Suprapubic skin (tissue), 4 donors: ENCODE measurements around the gene LPP. TPM values are rescaled to one million over a fixed set of nuclear protein-coding genes. Genes with fewer than 3 reads are reported as not detected.
"Not testable (repeated sequence)": the region's sequence is repeated elsewhere in the genome, so short reads cannot be mapped to it uniquely, and the experiment has no call there.

Experiments used
- DNase-seq, 2 donors: peaks; one replicate each; pipeline ENCODE4 v3.0.0-alpha.2; 2019; ENCODE audit warnings: low spot score in 2 of 2
- H3K27ac ChIP-seq: fragments of 200-600 bp; sonication (generic); one replicate; pipeline ENCODE4 v1.5.1; 2019
- H3K27me3 ChIP-seq: fragments of 200-600 bp; sonication (generic); one replicate; pipeline ENCODE4 v1.5.1; 2019
- H3K36me3 ChIP-seq: fragments of 200-600 bp; sonication (generic); one replicate; pipeline ENCODE4 v1.5.1; 2019
- H3K4me1 ChIP-seq: fragments of 200-600 bp; sonication (generic); one replicate; pipeline ENCODE4 v1.5.1; 2019
- H3K4me3 ChIP-seq: fragments of 200-600 bp; sonication (generic); one replicate; pipeline ENCODE4 v1.5.1; 2019; ENCODE audit warnings: mild to moderate bottlenecking
- H3K9me3 ChIP-seq: fragments of 200-600 bp; sonication (generic); one replicate; pipeline ENCODE4 v1.5.1; 2019
- CTCF ChIP-seq, 2 donors: fragments of 200-600 bp in 1 of 2; fragments of 450-650 bp in 1 of 2; sonication (generic) in 1 of 2; IDR thresholded peaks; one replicate each; pipeline ENCODE4 v1.5.1; 2016 to 2019; ENCODE audit warnings: antibody characterized with exemption in 2 of 2, mild to moderate bottlenecking in 1 of 2, moderate library complexity in 1 of 2
- EP300 ChIP-seq: sonication (generic); formaldehyde crosslinking; IDR thresholded peaks from one replicate; pipeline ENCODE4 v1.6.1; 2017; ENCODE audit warnings: antibody characterized with exemption
- POLR2A ChIP-seq, 2 donors: fragments of 450-650 bp; IDR thresholded peaks; one replicate each; pipeline ENCODE4 v1.6.1; 2017; ENCODE audit warnings: antibody characterized with exemption in 2 of 2, mild to moderate bottlenecking in 2 of 2, moderate library complexity in 2 of 2
- POLR2AphosphoS5 ChIP-seq, 3 donors: sonication (generic); formaldehyde crosslinking; IDR thresholded peaks; one replicate each; pipeline ENCODE4 v1.6.1; 2017; ENCODE audit warnings: antibody characterized with exemption in 3 of 3
- WGBS: methylation state at CpG from one replicate; pipeline ENCODE4 v1.1.5; 2018; 5-methylcytosine and 5-hydroxymethylcytosine counted together
- total RNA-seq, 4 donors: library from RNA; depleted of rRNA; stranded (reverse); fragments of >200 nt; gene quantifications; one replicate each; pipeline ENCODE4 v1.1.0, GENCODE V29; 2016

The LPP gene
- total RNA-seq, 4 donors from 2014 or later, result 56.8 to 127 (median 84.2) TPM

DNA sequence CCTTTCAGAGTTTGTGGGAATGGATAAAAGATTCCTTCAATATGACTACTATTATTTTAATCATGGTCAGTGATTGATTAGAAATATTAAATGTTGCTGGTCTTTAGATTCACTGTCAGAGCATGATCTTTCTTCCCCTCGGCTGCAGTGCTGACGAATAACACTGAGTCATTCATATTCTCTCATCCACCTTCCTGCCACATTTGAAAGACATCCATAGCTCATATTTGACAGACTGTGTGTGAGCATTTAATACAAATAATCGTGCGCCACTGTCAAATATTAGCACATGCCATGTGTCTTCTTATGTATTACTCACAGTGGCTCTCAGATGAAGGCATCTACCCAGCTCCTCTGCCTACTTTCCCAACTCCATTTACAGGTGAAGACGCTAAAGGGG is 541.3 kb downstream of the LPP start:
- H3K9me3 ChIP-seq, result no peaks in the 10 kb centered on the region
- H3K4me3 ChIP-seq, result no peak overlapping the region
- TF ChIP-seq EP300, result no peak
- no peak overlapping the region for H3K27ac ChIP-seq
- DNase-seq, result no peak
- H3K27me3 ChIP-seq, result no peaks in the 10 kb centered on the region
- 87% methylated on average over 5 of the region's 5 CpGs for WGBS
- peaks cover 6% of the 10 kb centered on the region for H3K4me1 ChIP-seq
- H3K36me3 ChIP-seq, result no peaks in the 10 kb centered on the region

- H3K27ac ChIP-seq, result no peak overlapping the region
- H3K36me3 ChIP-seq, result no peaks in the 10 kb centered on the region
- TF ChIP-seq POLR2A (IDR thresholded peaks at IDR 0.05), result no peak
- TF ChIP-seq CTCF (IDR thresholded peaks at IDR 0.05), result no peak
- no peak for TF ChIP-seq EP300
- TF ChIP-seq POLR2AphosphoS5 (IDR thresholded peaks at IDR 0.05), result no peak
- no peaks in the 10 kb centered on the region for H3K4me1 ChIP-seq
- no peak overlapping the region for H3K4me3 ChIP-seq
- no peak for DNase-seq
- WGBS, result 86% methylated on average over 7 of the region's 7 CpGs
- H3K9me3 ChIP-seq, result no peaks in the 10 kb centered on the region
- no peaks in the 10 kb centered on the region for H3K27me3 ChIP-seq
Observed at GRCh38 chr3:188697127-188697526, 543.2 kb downstream of the LPP start.

DNA sequence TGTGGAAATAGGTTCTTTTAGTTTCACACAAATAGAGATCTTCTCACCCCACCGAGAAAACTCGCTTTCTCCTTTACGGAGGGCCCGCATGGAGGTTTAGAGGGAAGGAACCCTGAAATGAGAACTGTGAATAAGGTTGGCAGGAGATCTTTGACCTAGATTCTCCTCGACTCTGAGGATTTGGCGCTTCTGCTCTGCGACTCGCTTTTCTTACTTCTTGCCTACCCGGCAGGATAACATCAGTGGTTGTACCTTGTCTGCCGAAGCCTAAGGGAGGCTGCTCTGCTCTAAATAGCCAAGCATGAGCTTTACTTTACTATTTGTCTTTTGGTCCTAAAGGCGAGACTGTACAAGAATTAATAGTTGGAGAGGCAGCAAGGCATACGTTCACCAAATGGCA is 544.5 kb downstream of the LPP start:
- no peak overlapping the region for H3K4me3 ChIP-seq
- no peak for TF ChIP-seq CTCF (IDR thresholded peaks at IDR 0.05)
- TF ChIP-seq EP300, result no peak
- no peak for TF ChIP-seq POLR2A (IDR thresholded peaks at IDR 0.05)
- no peak for TF ChIP-seq POLR2AphosphoS5 (IDR thresholded peaks at IDR 0.05)
- 92% methylated on average over 12 of the region's 12 CpGs for WGBS

DNA sequence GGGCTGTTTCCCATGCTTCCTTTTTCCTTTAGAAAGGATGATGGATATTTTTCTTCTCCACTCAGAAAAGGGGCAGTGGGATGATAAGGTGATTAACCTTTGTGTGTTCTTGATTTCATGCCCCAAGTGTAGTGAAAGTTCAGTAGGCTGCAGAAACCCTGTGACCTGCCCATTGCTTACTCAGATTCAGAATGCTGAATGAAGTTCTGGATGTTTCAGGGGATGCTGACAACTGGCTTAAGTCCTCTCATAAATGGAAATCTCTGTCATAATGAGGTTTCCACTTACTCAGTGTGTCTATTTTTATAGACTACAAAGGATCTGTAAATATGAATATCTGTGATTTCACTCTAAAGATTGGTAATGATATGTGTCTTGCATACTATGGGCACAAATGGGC is 546.5 kb downstream of the LPP start:
- no peaks in the 10 kb centered on the region for H3K27me3 ChIP-seq
- no peaks in the 10 kb centered on the region for H3K4me1 ChIP-seq
- no peak for DNase-seq
- TF ChIP-seq POLR2A (IDR thresholded peaks at IDR 0.05) (no peak), EP300 (no peak), POLR2AphosphoS5 (IDR thresholded peaks at IDR 0.05) (no peak), CTCF (IDR thresholded peaks at IDR 0.05) (no peak)
- H3K9me3 ChIP-seq, result no peaks in the 10 kb centered on the region
- H3K4me3 ChIP-seq, result no peak overlapping the region
- no peaks in the 10 kb centered on the region for H3K36me3 ChIP-seq
- H3K27ac ChIP-seq, result no peak overlapping the region

More for the DNA sequence above, 544.5 kb downstream of the LPP start:
- Histone ChIP-seq H3K9me3 (no peaks in the 10 kb centered on the region), H3K4me1 (no peaks in the 10 kb centered on the region), H3K27ac (no peak overlapping the region), H3K27me3 (no peaks in the 10 kb centered on the region), H3K36me3 (no peaks in the 10 kb centered on the region)
- no peak for DNase-seq

- Histone ChIP-seq H3K4me3 (no peak overlapping the region), H3K36me3 (no peaks in the 10 kb centered on the region), H3K27me3 (no peaks in the 10 kb centered on the region), H3K4me1 (no peaks in the 10 kb centered on the region), H3K27ac (no peak overlapping the region), H3K9me3 (no peaks in the 10 kb centered on the region)
- DNase-seq, result no peak
- TF ChIP-seq POLR2A (IDR thresholded peaks at IDR 0.05), result no peak
- TF ChIP-seq CTCF (IDR thresholded peaks at IDR 0.05), result no peak
- no peak for TF ChIP-seq POLR2AphosphoS5 (IDR thresholded peaks at IDR 0.05)
- TF ChIP-seq EP300, result no peak
Observed at GRCh38 chr3:188700918-188701317, 547.0 kb downstream of the LPP start.

DNA sequence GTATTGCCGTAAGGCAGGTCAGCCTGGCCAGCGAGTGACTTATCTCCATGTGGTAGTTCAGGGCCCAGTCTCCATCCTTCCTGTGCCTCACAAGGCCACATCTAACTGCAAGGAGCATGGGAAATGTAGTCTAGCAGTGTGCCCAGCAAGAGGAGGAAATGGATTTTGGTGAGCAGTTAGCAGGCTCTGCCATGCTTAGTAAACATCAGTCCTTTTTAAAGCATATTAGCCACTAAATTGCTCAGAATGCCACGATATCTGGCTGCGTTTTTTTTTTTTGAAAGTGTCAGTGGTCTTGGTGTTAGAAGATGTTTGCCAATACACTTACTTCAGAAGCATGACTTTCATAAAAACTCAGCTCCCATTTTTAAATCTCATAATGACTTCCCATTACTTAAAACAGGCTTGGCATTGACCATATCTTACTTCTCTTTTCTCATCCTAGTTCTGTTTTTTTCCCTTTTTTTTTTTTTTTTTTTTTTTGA is 547.6 kb downstream of the LPP start:
- WGBS, result 80% methylated on average over 4 of the region's 4 CpGs
- DNase-seq, result no peak
- Histone ChIP-seq H3K4me1 (no peaks in the 10 kb centered on the region), H3K36me3 (no peaks in the 10 kb centered on the region), H3K27me3 (no peaks in the 10 kb centered on the region), H3K4me3 (no peak overlapping the region), H3K9me3 (no peaks in the 10 kb centered on the region), H3K27ac (no peak overlapping the region)
- TF ChIP-seq POLR2A (IDR thresholded peaks at IDR 0.05), result no peak
- TF ChIP-seq POLR2AphosphoS5 (IDR thresholded peaks at IDR 0.05), result no peak
- TF ChIP-seq CTCF (IDR thresholded peaks at IDR 0.05), result no peak
- no peak for TF ChIP-seq EP300

DNA sequence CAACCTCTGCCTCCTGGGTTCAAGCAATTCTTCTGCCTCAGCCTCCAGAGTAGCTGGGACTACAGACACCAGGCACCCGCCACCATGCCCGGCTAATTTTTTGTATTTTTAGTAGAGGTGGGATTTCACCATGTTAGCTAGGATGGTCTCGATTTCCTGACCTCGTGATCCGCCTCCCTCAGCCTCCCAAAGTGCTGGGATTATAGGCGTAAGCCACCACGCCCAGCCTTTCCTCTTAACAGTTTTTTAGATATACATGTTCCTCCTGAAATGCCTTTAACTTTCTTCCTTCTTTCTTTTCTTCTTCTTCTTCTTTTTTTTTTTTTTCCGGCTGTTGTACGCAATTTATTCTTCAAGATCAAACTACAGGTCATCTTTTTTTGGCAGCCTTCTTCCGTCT is 548.1 kb downstream of the LPP start:
- H3K27me3 ChIP-seq, H3K4me3 ChIP-seq, H3K9me3 ChIP-seq, DNase-seq, H3K4me1 ChIP-seq, H3K36me3 ChIP-seq, H3K27ac ChIP-seq: not testable (repeated sequence)
- 89% methylated on average over 10 of the region's 10 CpGs for WGBS
